ENCODE results near the gene PCDHGB5. TPM values are rescaled to one million over a fixed set of nuclear protein-coding genes. Genes with fewer than 3 reads are reported as not detected.

PCDHGB5 gene
- total RNA-seq, 1 donor from 2014 or later: 6.0 TPM

GRCh38 chr5:141419074-141419880 lies 21.5 kb downstream of the PCDHGB5 start:
- DNase-seq: no peak
- Histone ChIP-seq H3K4me3 (no peak overlapping the region), H3K36me3 (peaks cover 44% of the 10 kb centered on the region), H3K27ac (replicated peaks) (no peak overlapping the region), H3K9me3 (replicated peaks) (peaks cover 99% of the 10 kb centered on the region), H3K27me3 (ENCODE audit: low read depth) (no peaks in the 10 kb centered on the region), H3K4me1 (peaks cover 48% of the 10 kb centered on the region)
- TF ChIP-seq CTCF (IDR thresholded peaks at IDR 0.05; ENCODE audit: borderline replicate concordance): no peak
- intact Hi-C loops (cut with micrococcal nuclease): loop anchor here (10.0 kb wide), 1 partner anchor 136 kb away; no protein-coding TSS in a partner anchor

- peak; percentile 64 for TF ChIP-seq CTCF (IDR thresholded peaks at IDR 0.05; ENCODE audit: borderline replicate concordance)
- Histone ChIP-seq H3K27me3 (ENCODE audit: low read depth) (no peaks in the 10 kb centered on the region), H3K36me3 (peaks cover 61% of the 10 kb centered on the region), H3K27ac (replicated peaks) (no peak within 1 kb of the TSS), H3K9me3 (replicated peaks) (peaks cover 99% of the 10 kb centered on the region), H3K4me1 (peaks cover 58% of the 10 kb centered on the region), H3K4me3 (peak within 1 kb of the TSS; percentile 57)
- intact Hi-C loops (cut with micrococcal nuclease): no loop called here
- no peak for DNase-seq
Measured at GRCh38 chr5:141420855-141421488, 23.2 kb downstream of the PCDHGB5 start, which contains the start of gene PCDHGA11. Gene PCDHGA11, plus strand, starts transcription at chr5:141421051. Its CDS starts 177 bp downstream, at chr5:141421228.

DNA sequence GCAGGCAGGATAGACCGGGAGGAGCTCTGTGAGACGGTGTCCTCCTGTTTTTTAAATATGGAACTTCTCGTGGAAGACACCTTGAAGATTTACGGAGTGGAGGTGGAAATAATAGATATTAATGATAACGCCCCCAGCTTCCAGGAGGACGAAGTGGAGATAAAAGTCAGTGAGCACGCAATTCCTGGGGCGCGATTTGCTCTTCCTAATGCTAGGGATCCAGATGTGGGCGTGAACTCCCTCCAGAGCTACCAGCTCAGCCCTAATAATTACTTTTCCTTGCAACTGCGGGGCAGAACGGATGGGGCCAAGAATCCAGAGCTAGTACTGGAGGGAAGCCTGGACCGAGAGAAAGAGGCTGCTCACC lies 23.7 kb downstream of the PCDHGB5 start:
- intact Hi-C loops (cut with micrococcal nuclease): no loop called here
- no peaks in the 10 kb centered on the region for H3K27me3 ChIP-seq (ENCODE audit: low read depth)

DNA sequence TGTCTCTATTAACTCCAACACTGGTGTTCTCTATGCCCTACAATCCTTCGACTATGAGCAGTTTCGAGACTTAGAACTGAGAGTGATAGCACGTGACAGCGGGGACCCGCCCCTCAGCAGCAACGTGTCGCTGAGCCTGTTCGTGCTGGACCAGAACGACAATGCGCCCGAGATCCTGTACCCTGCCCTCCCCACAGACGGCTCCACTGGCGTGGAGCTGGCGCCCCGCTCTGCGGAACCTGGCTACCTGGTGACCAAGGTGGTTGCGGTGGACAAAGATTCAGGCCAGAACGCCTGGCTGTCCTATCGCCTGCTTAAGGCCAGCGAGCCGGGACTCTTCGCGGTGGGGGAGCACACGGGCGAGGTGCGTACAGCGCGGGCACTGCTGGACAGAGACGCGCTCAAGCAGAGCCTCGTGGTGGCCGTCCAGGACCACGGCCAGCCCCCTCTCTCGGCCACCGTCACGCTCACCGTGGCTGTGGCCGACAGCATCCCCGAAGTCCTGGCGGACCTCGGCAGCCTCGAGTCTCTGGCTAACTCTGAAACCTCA lies 25.1 kb downstream of the PCDHGB5 start:
- Histone ChIP-seq H3K36me3 (peaks cover 80% of the 10 kb centered on the region), H3K27me3 (ENCODE audit: low read depth) (no peaks in the 10 kb centered on the region), H3K4me3 (no peak overlapping the region), H3K4me1 (peaks cover 50% of the 10 kb centered on the region), H3K9me3 (replicated peaks) (peaks cover 100% of the 10 kb centered on the region), H3K27ac (replicated peaks) (no peak overlapping the region)
- TF ChIP-seq CTCF (IDR thresholded peaks at IDR 0.05; ENCODE audit: borderline replicate concordance): no peak
- no peak for DNase-seq
- intact Hi-C loops (cut with micrococcal nuclease): no loop called here

More for the DNA sequence above, 23.7 kb downstream of the PCDHGB5 start:
- Histone ChIP-seq H3K4me3 (peak overlapping the region; percentile 57), H3K9me3 (replicated peaks) (peaks cover 99% of the 10 kb centered on the region), H3K36me3 (peaks cover 66% of the 10 kb centered on the region), H3K4me1 (peaks cover 58% of the 10 kb centered on the region), H3K27ac (replicated peaks) (no peak overlapping the region)
- DNase-seq: no peak
- TF ChIP-seq CTCF (IDR thresholded peaks at IDR 0.05; ENCODE audit: borderline replicate concordance): no peak

GRCh38 chr5:141427783-141428426 lies 30.2 kb downstream of the PCDHGB5 start:
- no peak for TF ChIP-seq CTCF (IDR thresholded peaks at IDR 0.05; ENCODE audit: borderline replicate concordance)
- peaks cover 44% of the 10 kb centered on the region for H3K4me1 ChIP-seq
- H3K36me3 ChIP-seq: peaks cover 70% of the 10 kb centered on the region
- no peak overlapping the region for H3K4me3 ChIP-seq
- no peaks in the 10 kb centered on the region for H3K27me3 ChIP-seq (ENCODE audit: low read depth)
- DNase-seq: no peak
- H3K9me3 ChIP-seq (replicated peaks): peaks cover 100% of the 10 kb centered on the region
- no peak overlapping the region for H3K27ac ChIP-seq (replicated peaks)
- intact Hi-C loops (cut with micrococcal nuclease): no loop called here
